ENCODE results near the gene TOM1L2.
"Not testable (repeated sequence)": the region's sequence is repeated elsewhere in the genome, so short reads cannot be mapped to it uniquely, and the experiment has no call there.

The TOM1L2 gene

DNA sequence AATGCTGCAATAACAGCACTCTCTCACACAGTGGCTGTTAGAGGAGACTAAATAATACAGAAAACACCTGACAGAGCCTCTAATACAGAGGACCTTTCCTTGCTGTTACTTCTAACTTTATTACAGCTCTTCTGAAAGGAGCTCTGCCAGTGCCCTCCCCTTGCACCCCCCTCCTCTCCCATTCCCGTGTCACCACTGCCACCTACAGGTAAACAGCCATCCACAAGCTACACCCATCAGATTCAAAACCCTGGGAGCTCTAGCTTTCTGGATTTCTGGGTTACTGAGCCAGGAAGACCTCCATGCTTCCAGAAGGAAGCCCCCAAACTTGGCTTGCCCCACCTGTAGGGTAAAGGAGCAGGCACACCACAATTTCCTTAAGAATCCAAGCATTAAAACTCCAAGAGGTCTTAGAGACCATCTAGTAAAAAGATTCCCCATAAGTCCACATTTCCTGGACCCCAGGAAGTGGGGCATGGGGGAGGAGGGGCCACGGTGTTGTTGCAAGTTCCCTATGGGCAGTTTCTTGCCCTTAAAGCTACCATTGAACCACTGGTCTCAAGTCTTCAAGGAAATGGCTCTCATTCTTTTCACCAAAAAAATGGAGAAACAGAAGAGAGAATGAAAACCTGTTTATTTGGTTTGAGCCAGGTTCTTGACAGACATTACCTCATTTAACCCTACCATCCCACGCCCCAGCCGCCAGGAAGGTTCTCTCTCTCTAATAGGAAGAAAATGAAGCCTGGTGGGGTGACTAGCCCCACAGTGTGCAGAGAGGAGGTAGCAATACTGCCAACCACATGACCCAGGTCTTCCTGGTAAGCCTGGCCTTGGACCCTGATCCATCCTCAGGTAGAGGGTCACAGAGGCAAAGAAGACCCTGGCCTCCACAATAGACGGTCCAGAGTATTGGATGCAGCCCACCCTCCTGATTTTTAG is 52.8 kb downstream of the TOM1L2 start:
- DNase-seq: peak; percentile 61 to 68

- DNase-seq: no peak
These were observed 54.8 kb downstream of the TOM1L2 start for GRCh38 chr17:17917394-17917793.

GRCh38 chr17:17915183-17915582 is 57.0 kb downstream of the TOM1L2 start:
- no peak for DNase-seq

DNA sequence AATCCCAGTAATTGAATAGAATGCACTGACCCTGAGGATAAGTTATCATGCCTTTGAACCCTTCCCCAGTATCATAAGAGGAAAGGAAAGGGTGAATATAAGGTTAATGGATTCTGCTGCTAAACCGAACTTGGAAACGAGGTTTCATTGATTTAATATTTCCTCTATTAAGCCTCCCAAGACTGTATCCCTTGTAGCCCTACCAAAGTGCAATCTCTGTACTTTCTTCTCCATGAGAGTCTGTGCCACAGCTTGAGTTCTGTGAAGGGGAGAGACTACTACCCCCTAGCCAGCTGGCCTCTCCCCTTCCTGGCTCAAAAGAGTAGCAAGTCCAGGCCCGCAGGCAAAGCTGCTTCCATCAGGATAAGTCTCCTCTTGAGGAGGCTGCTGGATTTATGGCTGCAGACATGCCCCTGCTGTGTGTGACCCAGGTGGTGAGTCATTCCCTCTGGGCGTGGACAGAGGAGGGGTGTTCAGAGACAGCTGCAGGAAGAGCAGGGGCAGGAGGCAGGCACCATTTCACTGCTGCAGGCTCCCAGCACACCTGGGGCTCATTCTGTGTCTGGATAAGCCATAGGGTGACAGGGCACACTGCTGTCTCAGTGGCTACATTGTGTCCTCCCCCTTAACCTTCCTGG is 58.4 kb downstream of the TOM1L2 start:
- DNase-seq: peak; percentile 24 to 36

DNA sequence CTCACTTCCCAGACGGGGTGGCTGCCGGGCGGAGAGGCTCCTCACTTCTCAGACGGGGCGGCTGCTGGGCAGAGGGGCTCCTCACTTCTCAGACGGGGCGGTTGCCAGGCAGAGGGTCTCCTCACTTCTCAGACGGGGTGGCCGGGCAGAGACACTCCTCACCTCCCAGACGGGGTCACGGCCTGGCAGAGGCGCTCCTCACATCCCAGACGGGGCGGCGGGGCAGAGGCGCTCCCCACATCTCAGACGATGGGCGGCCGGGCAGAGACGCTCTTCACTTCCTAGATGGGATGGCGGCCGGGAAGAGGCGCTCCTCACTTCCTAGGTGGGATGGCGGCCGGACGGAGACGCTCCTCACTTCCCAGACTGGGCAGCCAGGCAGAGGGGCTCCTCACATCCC is 59.9 kb downstream of the TOM1L2 start:
- not testable (repeated sequence) for DNase-seq

DNA sequence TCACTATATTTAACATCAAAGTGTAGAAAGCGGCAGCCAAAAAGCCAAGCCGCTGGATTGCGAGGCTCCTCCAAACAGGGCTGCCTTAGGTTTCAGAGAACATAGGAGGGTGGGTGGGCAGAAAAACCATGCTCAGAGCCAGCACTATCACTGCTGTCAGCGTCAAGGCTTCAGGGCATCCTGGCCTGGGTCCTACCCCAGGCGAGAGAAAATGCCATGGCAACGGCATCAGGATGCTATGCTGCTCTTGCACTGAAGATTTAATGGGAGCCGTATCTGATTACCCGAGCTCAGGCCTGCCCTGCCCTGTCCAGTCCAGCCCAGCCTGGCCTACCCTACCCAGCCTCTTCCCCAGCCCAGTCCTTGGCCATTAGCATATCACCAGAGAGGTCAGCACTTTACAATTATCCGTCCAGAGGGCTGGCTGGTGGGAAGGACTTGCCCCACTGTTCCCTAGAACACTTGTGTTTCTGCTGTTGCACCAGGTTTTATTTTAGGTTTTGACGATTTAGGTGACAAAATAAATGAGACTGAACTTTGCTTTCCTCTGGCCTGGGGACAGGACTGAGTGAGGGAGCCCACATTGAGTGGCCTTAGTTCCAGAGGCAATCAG is 61.1 kb downstream of the TOM1L2 start:
- no peak for DNase-seq

GRCh38 chr17:17910060-17910459 is 62.1 kb downstream of the TOM1L2 start:
- no peak for DNase-seq

GRCh38 chr17:17909078-17909477 is 63.1 kb downstream of the TOM1L2 start:
- DNase-seq: no peak

DNA sequence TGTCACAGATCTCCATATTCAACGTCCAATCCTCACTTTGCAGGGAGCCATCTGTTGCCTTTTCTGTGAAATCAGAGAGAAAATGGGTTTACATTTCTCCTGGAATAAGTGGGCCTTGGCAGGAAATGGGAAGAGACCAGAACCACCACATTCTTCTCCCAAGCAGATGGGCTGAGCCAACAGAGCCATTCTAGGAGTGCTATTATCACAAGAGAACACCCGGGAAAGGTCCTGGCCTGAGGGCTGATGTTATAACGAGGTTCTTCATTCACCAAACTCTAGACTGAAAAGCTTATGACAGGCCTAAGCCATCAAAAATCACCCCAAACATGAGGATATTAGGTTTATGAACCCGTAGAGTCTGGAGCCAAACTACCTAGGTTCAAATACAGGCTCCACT is 64.7 kb downstream of the TOM1L2 start:
- no peak for DNase-seq

DNA sequence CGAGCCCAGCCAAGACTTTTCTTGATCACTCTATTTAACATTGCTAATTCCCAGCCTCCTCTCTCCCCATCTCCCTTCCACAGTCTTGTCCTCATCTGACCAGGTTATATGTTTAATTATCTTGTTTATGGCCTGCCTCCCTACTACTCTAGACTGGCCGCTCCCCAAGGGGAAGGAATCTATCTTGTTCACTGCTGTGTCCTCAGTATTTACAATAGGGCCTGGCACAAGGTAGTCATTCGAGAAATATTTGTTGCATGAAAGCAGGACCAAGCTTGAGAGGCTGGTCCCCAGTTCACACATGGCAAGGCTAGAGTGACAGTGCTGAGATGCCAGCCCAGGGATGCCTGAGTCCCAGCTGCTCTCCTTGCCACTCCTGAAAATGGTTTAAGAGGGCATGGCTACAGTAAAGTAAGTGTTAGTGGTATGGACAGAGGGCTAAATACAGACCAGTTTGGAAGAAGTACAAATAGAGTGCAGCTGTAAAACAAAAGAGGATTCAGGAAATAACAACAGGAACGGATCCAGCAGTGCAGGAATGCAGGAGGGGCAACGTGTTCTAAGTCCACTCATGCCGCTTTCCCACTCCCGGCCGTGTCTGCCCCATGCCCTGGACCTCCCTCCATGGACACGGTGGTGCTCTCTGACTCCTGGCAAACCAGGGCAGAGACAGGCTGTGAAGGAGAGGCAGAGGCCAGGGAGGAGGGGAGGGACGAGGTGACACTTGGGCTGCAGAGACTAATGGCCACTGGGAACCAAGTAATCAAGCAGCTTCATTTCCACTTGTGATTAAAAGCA is 65.6 kb downstream of the TOM1L2 start:
- DNase-seq: no peak

- no peak for DNase-seq
These were observed 67.2 kb downstream of the TOM1L2 start for GRCh38 chr17:17905036-17905320.

- DNase-seq: no peak
These were observed 67.8 kb downstream of the TOM1L2 start for GRCh38 chr17:17904166-17905035.

DNA sequence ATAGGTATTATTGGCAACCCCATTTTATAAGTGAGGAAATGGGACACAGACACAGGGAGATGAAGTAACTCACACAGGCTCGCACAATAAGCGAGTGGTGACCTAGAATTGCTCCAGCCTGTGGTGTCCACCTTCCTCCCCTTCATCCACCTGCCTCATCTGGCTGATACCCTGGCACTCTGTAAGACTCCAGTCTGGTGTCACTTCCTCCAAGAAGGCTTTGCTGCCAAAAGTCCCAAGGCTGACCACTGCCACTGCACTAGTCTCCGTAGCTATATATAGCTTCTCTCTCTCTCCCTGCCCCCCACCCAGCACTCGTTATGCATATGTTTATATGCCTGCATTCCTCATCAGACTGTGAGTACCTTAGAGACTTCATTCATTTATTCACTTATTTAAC is 69.3 kb downstream of the TOM1L2 start:
- DNase-seq: no peak

DNA sequence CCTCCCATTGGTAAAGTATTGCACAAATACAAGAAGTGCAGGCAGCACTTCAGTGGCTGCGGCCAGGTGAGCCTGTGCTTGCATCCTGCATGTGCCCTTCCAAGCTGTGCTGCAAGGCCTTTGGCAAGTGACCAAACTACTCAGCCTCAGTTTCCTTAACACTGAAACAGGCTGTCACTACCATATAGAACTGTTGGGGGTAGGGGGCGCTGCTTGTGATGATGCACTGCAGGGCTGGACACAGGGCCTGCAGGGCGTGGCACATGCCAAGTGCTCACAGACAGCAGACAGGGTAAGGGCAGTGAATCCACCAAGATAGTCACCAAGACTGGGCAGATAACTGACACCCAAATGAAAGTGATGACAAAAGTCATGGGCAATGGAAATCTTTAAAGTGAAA is 69.8 kb downstream of the TOM1L2 start:
- DNase-seq: no peak

DNA sequence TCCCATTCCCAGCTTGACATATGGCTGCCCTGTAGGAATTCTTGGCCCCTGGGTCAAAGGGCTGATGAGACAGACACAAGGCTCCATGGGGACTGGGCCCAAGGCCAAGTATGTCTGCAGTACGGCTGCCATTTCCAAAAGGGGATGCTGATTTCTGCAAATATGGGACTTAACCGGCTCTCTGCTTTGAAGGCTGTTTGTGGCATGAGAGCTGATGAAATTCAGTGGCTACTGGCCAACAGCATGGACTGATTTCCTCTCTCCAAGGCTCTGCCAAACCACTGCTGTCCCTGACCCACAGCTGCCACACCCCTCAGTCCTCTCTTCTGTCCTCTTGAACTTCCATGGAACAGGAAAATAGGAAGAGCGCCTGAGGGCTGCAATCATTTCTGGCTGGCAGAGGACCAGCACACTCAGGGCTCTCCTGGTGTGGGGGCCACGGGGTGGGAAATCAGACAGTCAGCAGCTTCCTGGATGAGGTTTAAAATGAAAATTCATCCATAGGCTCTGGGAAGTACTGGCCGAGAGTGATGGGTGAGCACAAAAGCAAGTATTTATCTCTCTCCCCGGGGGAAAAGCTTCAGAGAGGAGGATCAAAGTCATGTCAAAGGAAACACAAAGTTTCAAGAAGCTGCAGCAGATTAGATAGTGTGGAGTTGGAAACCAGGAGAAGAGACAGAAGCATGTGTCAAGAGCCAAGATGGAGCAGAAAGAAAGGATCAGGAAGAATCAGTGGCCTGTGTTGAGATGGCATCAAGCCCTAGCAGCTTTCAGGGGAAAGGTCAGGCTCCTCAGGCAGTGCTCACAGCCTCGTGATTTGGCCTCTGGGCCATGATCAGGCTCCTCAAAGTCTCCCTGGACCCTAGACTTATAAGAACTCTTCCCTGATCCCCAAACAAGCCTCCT is 71.3 kb downstream of the TOM1L2 start:
- DNase-seq: no peak

DNA sequence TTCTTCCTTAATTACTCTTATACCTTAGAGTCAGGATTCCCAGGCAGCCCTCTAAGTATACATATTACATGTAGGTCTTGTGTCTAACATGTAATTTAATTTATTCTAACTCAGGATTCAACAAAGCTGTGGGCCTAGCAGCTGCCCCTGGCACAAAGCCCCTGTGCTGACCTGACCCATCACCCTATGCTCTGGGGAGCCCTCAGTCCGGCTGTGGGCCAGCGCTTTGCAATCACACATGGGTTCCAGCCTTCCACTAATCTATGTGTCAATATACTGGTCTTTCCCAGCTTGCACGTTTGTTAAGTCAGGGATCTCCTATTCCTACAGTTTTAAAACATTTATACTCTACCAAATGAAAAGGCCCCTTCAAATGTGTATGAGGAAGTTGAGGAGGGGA is 72.7 kb downstream of the TOM1L2 start:
- DNase-seq: no peak

- DNase-seq: no peak
These were observed 73.5 kb downstream of the TOM1L2 start for GRCh38 chr17:17898673-17899072.

DNA sequence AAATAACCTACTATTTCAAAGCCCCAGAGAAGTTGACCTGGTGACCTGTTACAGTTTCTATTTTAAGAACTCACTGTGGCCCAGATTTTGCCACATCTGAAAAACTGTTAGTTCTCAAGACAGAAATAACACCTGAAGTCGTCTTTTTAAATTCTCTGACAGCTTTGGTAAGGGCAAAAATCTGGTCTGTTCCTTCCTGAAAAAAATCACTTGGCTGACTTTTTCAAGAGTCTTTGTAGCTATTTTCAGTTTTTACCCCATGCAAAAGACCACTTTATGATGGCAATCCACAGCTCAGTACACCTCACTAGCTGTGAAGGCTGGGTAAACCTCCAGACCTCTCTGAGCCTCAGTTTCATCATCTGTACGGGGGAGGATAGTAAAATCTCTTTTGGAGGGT is 74.8 kb downstream of the TOM1L2 start:
- no peak for DNase-seq

DNA sequence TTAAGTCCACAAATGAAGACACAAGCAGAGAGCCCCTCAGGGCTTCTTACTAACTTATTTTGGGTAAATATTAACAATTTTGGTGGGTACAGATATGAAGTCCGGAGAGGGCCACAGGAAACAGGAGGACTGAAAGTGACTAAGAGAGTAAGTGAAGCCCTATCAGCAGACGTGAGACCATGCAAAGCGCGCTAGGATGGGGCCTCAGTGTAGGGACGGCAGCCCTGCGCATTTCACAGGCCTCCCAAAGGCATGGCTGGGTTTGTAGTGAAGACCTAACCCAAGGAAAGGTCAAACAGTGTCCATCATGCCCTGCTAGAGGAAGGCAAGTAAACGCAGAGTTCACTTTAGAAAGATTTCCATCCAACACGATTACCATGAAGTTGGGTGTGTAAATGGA is 75.5 kb downstream of the TOM1L2 start:
- DNase-seq: no peak

DNA sequence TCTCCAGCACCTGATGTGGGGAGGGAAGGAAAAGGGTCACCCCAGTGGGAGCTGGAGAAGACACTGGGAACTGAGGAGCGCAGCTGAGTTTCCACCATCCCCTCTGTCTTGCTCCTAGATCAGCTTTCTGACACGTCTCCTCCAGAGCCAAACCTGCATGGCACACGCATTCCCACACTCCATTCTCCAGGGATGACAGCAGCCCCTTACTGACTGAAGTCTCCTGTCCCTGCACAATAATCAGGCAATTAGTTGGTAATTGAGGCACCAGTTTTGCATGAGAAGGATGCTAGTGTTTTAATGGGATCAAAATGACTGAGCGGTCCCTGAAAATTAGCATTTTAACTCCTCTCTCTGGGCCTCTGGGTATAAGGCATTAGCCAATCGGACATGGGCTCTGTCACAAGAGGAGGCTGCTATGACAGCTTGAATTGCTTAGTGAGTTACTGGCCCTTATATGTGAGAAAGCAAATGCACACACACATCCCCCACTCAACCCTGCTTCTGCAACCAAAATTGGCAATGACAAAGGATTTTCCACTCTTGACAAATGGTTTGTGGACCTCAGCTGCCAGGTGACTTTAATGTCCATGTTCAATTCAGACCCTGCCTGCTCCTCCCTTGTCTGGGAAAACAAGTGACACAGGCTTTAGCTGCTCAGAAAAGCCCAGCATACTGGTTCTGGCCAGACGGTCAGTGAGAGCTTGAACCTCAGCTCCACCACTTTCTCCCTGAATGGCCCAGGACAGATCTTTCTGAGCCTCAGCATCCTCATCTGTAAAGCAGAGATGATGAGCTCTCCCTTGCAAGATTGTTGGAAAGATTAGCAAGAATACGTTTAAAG is 78.2 kb downstream of the TOM1L2 start:
- no peak for DNase-seq
